Endodermal cell (in vitro differentiated cells): ENCODE data around the gene SLC26A11. TPM values are rescaled to one million over a fixed set of nuclear protein-coding genes. Genes with fewer than 3 reads are reported as not detected.

ENCODE experiments used
- DNase-seq: peaks from one replicate; pipeline ENCODE4 v3.0.0-alpha.2; 2017
- H3K27ac ChIP-seq: 2 replicates; pipeline ENCODE4 v1.5.1; 2013; ENCODE audit warnings: mild to moderate bottlenecking, low read depth, low read length, moderate library complexity
- H3K27me3 ChIP-seq: 2 replicates; pipeline ENCODE4 v1.6.1; 2013; ENCODE audit warnings: mild to moderate bottlenecking, low read length, moderate library complexity; ENCODE audit not compliant: insufficient read depth, control insufficient read depth, poor library complexity, severe bottlenecking
- H3K36me3 ChIP-seq: 2 replicates; pipeline ENCODE4 v1.7.0; 2013; ENCODE audit warnings: mild to moderate bottlenecking, low read length, moderate library complexity; ENCODE audit not compliant: control insufficient read depth, insufficient read depth
- H3K4me1 ChIP-seq: one replicate; pipeline ENCODE4 v1.7.0; 2013; ENCODE audit warnings: low read length; ENCODE audit not compliant: control insufficient read depth, insufficient read depth
- H3K4me3 ChIP-seq: 2 replicates; pipeline ENCODE4 v1.5.1; 2013; ENCODE audit warnings: mild to moderate bottlenecking, low read length, moderate library complexity
- H3K9ac ChIP-seq: 2 replicates; pipeline ENCODE4 v1.6.1; 2013; ENCODE audit warnings: mild to moderate bottlenecking, low read length, moderate library complexity; ENCODE audit not compliant: poor library complexity, severe bottlenecking; ENCODE audit errors: extremely low read depth
- H3K9me3 ChIP-seq: 2 replicates; pipeline ENCODE4 v1.6.1; 2013; ENCODE audit warnings: mild to moderate bottlenecking, low read length, moderate library complexity; ENCODE audit not compliant: control insufficient read depth
- H3K27ac Mint-ChIP-seq: 2 replicates; pipeline ENCODE4 v1.8.0; 2020; ENCODE audit warnings: mixed read lengths
- H3K27me3 Mint-ChIP-seq: 2 replicates; pipeline ENCODE4 v1.8.0; 2021; ENCODE audit warnings: mild to moderate bottlenecking, mixed read lengths; ENCODE audit not compliant: insufficient read depth
- H3K36me3 Mint-ChIP-seq: 2 replicates; pipeline ENCODE4 v1.8.0; 2020; ENCODE audit warnings: low read depth, mixed read lengths
- H3K4me1 Mint-ChIP-seq: 2 replicates; pipeline ENCODE4 v1.8.0; 2020; ENCODE audit warnings: mixed read lengths
- H3K4me3 Mint-ChIP-seq: 2 replicates; pipeline ENCODE4 v1.8.0; 2020; ENCODE audit warnings: mild to moderate bottlenecking, moderate library complexity, mixed read lengths
- H3K9me3 Mint-ChIP-seq: 2 replicates; pipeline ENCODE4 v1.8.0; 2020; ENCODE audit warnings: mild to moderate bottlenecking, mixed read lengths
- WGBS, 2 experiments: methylation state at CpG; one replicate each; pipeline versions ENCODE4 v1.1.5 to v1.1.7; 2013; ENCODE audit warnings: missing lambda C conversion rate in 2 of 2, mixed read lengths in 1 of 2; ENCODE audit not compliant: insufficient coverage in 1 of 2, insufficient read length in 1 of 2; 5-methylcytosine and 5-hydroxymethylcytosine counted together
- total RNA-seq, 2 donors: library from RNA; stranded (reverse); fragmentation: NEBNext Ultra II Directional in 1 of 2; extraction: Animal tissue kit (Norgen Biotek cat#: 25700) in 1 of 2; gene quantifications; 2 replicates in 1 of 2; 3 replicates in 1 of 2; pipeline ENCODE4 v1.2.1, GENCODE V29; 2021
- TF ChIP-seq, protein P1 (sequence below): fragments of 200-600 bp; sonication (generic); conservative IDR thresholded peaks from 2 replicates; pipeline ENCODE4 v1.5.0; 2021; ENCODE audit warnings: antibody characterized with exemption, mild to moderate bottlenecking

Gene SLC26A11
- total RNA-seq, 2 donors from 2014 or later = 43.7 to 48.2 TPM

DNA sequence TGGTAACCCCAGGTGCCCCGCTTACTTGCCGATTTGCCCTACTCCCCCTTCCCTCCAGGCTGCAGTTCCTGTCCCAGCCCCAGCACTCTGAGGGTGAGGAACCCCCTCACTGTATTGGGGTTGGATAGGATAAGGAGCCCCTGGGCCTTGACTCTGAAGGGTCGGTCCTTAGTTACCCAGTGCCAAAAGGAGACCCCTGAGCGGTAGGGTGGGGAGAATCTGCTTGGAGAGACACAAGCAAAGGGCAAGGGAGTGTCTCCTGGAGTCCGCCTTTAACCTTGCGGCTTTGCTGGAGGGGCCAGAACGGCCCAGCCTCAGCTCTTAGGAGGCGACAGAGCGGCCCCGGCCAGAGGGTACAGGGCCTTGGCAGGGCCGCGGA, 37.4 kb upstream of the SLC26A11 start:
- H3K4me1 Mint-ChIP-seq = peaks cover 2% of the 10 kb centered on the region
- H3K9me3 ChIP-seq = no peaks in the 10 kb centered on the region
- H3K4me1 ChIP-seq = no peaks in the 10 kb centered on the region
- H3K27ac Mint-ChIP-seq = peak overlapping the region; percentile 55
- H3K9ac ChIP-seq = no peak overlapping the region
- H3K4me3 Mint-ChIP-seq = no peak overlapping the region
- no peaks in the 10 kb centered on the region for H3K9me3 Mint-ChIP-seq
- H3K36me3 Mint-ChIP-seq = no peaks in the 10 kb centered on the region
- no peak overlapping the region for H3K4me3 ChIP-seq
- H3K27me3 Mint-ChIP-seq = peaks cover under 1% of the 10 kb centered on the region
- 93 to 98% methylated on average over 5 to 12 of the region's 12 CpGs for WGBS, 2 experiments
- H3K27ac ChIP-seq = no peak overlapping the region
- H3K36me3 ChIP-seq = no peaks in the 10 kb centered on the region
- H3K27me3 ChIP-seq = no peaks in the 10 kb centered on the region
- no peak for DNase-seq
- TF ChIP-seq, protein P1, sequence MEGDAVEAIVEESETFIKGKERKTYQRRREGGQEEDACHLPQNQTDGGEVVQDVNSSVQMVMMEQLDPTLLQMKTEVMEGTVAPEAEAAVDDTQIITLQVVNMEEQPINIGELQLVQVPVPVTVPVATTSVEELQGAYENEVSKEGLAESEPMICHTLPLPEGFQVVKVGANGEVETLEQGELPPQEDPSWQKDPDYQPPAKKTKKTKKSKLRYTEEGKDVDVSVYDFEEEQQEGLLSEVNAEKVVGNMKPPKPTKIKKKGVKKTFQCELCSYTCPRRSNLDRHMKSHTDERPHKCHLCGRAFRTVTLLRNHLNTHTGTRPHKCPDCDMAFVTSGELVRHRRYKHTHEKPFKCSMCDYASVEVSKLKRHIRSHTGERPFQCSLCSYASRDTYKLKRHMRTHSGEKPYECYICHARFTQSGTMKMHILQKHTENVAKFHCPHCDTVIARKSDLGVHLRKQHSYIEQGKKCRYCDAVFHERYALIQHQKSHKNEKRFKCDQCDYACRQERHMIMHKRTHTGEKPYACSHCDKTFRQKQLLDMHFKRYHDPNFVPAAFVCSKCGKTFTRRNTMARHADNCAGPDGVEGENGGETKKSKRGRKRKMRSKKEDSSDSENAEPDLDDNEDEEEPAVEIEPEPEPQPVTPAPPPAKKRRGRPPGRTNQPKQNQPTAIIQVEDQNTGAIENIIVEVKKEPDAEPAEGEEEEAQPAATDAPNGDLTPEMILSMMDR = no peak

DNA sequence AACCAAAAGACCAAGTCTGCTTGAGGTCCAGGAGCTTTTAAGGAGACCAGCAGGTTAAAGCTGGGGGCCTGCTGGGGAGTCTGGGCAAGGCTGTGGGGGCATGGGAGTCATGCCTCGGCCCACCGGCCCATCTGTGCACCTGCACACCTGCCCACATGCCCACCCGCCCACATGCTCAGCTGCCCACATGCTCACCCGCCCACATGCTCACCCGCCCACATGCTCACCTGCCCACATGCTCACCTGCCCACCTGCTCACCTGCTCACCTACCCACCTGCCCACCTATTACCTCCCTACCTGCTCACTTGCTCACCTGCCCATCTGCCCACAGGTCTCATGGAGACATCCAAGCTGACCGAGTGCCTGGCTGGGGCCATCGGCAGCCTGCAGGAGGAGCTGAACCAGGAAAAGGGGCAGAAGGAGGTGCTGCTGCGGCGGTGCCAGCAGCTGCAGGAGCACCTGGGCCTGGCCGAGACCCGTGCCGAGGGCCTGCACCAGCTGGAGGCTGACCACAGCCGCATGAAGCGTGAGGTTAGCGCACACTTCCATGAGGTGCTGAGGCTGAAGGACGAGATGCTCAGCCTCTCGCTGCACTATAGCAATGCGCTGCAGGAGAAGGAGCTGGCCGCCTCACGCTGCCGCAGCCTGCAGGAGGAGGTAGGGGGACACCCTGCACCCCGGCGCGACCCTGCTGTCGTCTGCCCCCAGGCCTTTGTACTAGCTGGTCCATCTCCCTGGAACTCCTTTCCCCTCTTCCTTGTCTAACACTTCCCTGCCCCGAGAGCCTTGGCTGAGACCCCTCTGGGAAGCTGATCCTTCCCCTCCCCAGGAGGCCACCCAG, 36.4 kb upstream of the SLC26A11 start:
- no peak overlapping the region for H3K27ac Mint-ChIP-seq
- H3K36me3 ChIP-seq = no peaks in the 10 kb centered on the region
- no peaks in the 10 kb centered on the region for H3K9me3 ChIP-seq
- no peak overlapping the region for H3K4me3 ChIP-seq
- no peaks in the 10 kb centered on the region for H3K9me3 Mint-ChIP-seq
- WGBS, 2 experiments = 85 to 91% methylated on average over 14 to 26 of the region's 26 CpGs
- no peaks in the 10 kb centered on the region for H3K27me3 Mint-ChIP-seq
- H3K9ac ChIP-seq = no peak overlapping the region
- H3K4me3 Mint-ChIP-seq = no peak overlapping the region
- H3K27ac ChIP-seq = peak overlapping the region; percentile 92
- H3K27me3 ChIP-seq = no peaks in the 10 kb centered on the region
- DNase-seq = no peak
- TF ChIP-seq, protein P1 = no peak
- no peaks in the 10 kb centered on the region for H3K4me1 ChIP-seq
- peaks cover 2% of the 10 kb centered on the region for H3K4me1 Mint-ChIP-seq
- no peaks in the 10 kb centered on the region for H3K36me3 Mint-ChIP-seq

DNA sequence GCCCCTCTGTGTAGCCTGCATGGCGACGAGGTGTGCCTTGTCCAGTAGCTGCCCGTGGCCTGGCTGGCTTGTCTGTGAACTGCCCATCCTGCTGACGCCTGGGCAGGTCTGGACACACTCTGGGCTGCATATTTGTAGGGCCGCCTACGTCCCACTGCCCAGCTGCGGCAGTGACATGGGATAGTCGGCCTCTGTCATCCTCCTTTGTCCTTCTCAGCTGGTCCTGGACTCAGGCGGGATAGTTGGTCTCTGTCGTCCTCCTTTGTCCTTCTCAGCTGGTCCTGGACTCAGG, 35.9 kb upstream of the SLC26A11 start:
- 59 to 84% methylated on average over 5 to 8 of the region's 10 CpGs for WGBS, 2 experiments
- H3K27ac Mint-ChIP-seq = no peak overlapping the region

More for the DNA sequence above, 35.9 kb upstream of the SLC26A11 start:
- H3K4me1 ChIP-seq = no peaks in the 10 kb centered on the region
- H3K27me3 ChIP-seq = no peaks in the 10 kb centered on the region
- no peaks in the 10 kb centered on the region for H3K36me3 ChIP-seq
- DNase-seq = no peak
- H3K4me3 ChIP-seq = no peak overlapping the region
- H3K36me3 Mint-ChIP-seq = no peaks in the 10 kb centered on the region
- peak overlapping the region; percentile 92 for H3K27ac ChIP-seq
- no peaks in the 10 kb centered on the region for H3K9me3 ChIP-seq
- H3K27me3 Mint-ChIP-seq = no peaks in the 10 kb centered on the region
- TF ChIP-seq, protein P1 = no peak
- peaks cover 2% of the 10 kb centered on the region for H3K4me1 Mint-ChIP-seq
- no peaks in the 10 kb centered on the region for H3K9me3 Mint-ChIP-seq
- H3K4me3 Mint-ChIP-seq = no peak overlapping the region
- H3K9ac ChIP-seq = no peak overlapping the region
